ENCODE results near the gene NCKAP5. TPM values are rescaled to one million over a fixed set of nuclear protein-coding genes. Genes with fewer than 3 reads are reported as not detected.

Gene NCKAP5
- total RNA-seq, 1 donor from 2014 or later = 3.9 TPM

GRCh38 chr2:133422931-133423351 lies 145.3 kb downstream of the NCKAP5 start:
- no peak for DNase-seq (ENCODE audit: low spot score)

- DNase-seq (ENCODE audit: low spot score) = peak; percentile 34
Observed at GRCh38 chr2:133421516-133422324, 146.5 kb downstream of the NCKAP5 start.

GRCh38 chr2:133420788-133421187 lies 147.5 kb downstream of the NCKAP5 start:
- DNase-seq (ENCODE audit: low spot score) = no peak

- DNase-seq (ENCODE audit: low spot score) = no peak
Observed at GRCh38 chr2:133418671-133419070, 149.6 kb downstream of the NCKAP5 start.

GRCh38 chr2:133418021-133418420 lies 150.2 kb downstream of the NCKAP5 start:
- no peak for DNase-seq (ENCODE audit: low spot score)

- DNase-seq (ENCODE audit: low spot score) = no peak
Observed at GRCh38 chr2:133417415-133417814, 150.8 kb downstream of the NCKAP5 start.

GRCh38 chr2:133416736-133417135 lies 151.5 kb downstream of the NCKAP5 start:
- DNase-seq (ENCODE audit: low spot score) = no peak

GRCh38 chr2:133416146-133416545 lies 152.1 kb downstream of the NCKAP5 start:
- no peak for DNase-seq (ENCODE audit: low spot score)

- DNase-seq (ENCODE audit: low spot score) = no peak
Observed at GRCh38 chr2:133415210-133415876, 152.9 kb downstream of the NCKAP5 start.

GRCh38 chr2:133414486-133415209 lies 153.6 kb downstream of the NCKAP5 start:
- no peak for DNase-seq (ENCODE audit: low spot score)

- no peak for DNase-seq (ENCODE audit: low spot score)
Observed at GRCh38 chr2:133413863-133414262, 154.4 kb downstream of the NCKAP5 start.

GRCh38 chr2:133412694-133413093 lies 155.6 kb downstream of the NCKAP5 start:
- no peak for DNase-seq (ENCODE audit: low spot score)

- no peak for DNase-seq (ENCODE audit: low spot score)
Observed at GRCh38 chr2:133411857-133412256, 156.4 kb downstream of the NCKAP5 start.

GRCh38 chr2:133411101-133411500 lies 157.2 kb downstream of the NCKAP5 start:
- no peak for DNase-seq (ENCODE audit: low spot score)

GRCh38 chr2:133409581-133410285 lies 158.5 kb downstream of the NCKAP5 start:
- no peak for DNase-seq (ENCODE audit: low spot score)

GRCh38 chr2:133408671-133409070 lies 159.6 kb downstream of the NCKAP5 start:
- DNase-seq (ENCODE audit: low spot score) = no peak

- no peak for DNase-seq (ENCODE audit: low spot score)
Observed at GRCh38 chr2:133407341-133407740, 160.9 kb downstream of the NCKAP5 start.

- no peak for DNase-seq (ENCODE audit: low spot score)
Observed at GRCh38 chr2:133405252-133405651, 163.0 kb downstream of the NCKAP5 start.

- no peak for DNase-seq (ENCODE audit: low spot score)
Observed at GRCh38 chr2:133400411-133400810, 167.9 kb downstream of the NCKAP5 start.

GRCh38 chr2:133393895-133394294 lies 174.4 kb downstream of the NCKAP5 start:
- DNase-seq (ENCODE audit: low spot score) = no peak

- DNase-seq (ENCODE audit: low spot score) = no peak
Observed at GRCh38 chr2:133390156-133390555, 178.1 kb downstream of the NCKAP5 start.

GRCh38 chr2:133389569-133389968 lies 178.7 kb downstream of the NCKAP5 start:
- no peak for DNase-seq (ENCODE audit: low spot score)
